ENCODE measurements around the gene PHC1. TPM values are rescaled to one million over a fixed set of nuclear protein-coding genes. Genes with fewer than 3 reads are reported as not detected.
"Not testable (repeated sequence)": the region's sequence is repeated elsewhere in the genome, so short reads cannot be mapped to it uniquely, and the experiment has no call there.

PHC1 gene
- total RNA-seq, 3 donors from 2014 or later = 7.5 to 49.3 (median 11.2) TPM

DNA sequence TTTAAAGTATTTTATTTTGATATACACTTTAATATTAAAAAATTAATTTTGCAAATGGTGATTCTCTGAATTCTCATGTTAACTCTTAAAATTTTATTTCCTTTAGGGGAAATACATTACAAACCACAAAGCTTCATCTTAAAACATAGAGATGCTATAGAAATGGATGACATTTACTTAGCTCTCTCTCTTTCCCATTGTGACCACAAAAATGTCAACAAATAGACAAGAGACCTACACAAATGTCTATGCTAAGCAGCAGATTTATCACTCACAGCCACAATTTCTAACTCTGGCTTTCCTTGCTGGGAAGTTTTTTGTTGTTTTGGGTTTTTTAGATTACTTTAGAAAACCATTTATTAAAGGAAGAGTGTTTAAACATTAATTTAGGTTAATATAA is 19.9 kb upstream of the PHC1 start:
- no peak for DNase-seq
- TF ChIP-seq, protein P1, sequence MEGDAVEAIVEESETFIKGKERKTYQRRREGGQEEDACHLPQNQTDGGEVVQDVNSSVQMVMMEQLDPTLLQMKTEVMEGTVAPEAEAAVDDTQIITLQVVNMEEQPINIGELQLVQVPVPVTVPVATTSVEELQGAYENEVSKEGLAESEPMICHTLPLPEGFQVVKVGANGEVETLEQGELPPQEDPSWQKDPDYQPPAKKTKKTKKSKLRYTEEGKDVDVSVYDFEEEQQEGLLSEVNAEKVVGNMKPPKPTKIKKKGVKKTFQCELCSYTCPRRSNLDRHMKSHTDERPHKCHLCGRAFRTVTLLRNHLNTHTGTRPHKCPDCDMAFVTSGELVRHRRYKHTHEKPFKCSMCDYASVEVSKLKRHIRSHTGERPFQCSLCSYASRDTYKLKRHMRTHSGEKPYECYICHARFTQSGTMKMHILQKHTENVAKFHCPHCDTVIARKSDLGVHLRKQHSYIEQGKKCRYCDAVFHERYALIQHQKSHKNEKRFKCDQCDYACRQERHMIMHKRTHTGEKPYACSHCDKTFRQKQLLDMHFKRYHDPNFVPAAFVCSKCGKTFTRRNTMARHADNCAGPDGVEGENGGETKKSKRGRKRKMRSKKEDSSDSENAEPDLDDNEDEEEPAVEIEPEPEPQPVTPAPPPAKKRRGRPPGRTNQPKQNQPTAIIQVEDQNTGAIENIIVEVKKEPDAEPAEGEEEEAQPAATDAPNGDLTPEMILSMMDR (IDR thresholded peaks at IDR 0.05) = no peak
- intact Hi-C loops (cut with DNase I, micrococcal nuclease) = loop anchor here in 1 of 2 donors (10.0 kb wide), 1 partner anchor 210 kb away; no protein-coding TSS in a partner anchor
- Histone ChIP-seq H3K36me3 (ENCODE audit: low read depth) (no peaks in the 10 kb centered on the region), H3K9me3 (no peaks in the 10 kb centered on the region), H3K4me3 (no peak overlapping the region), H3K4me1 (ENCODE audit: low read depth) (no peaks in the 10 kb centered on the region)
- no peak for ATAC-seq

- DNase-seq = no peak
- TF ChIP-seq, protein P1 (IDR thresholded peaks at IDR 0.05) = no peak
- intact Hi-C loops (cut with DNase I, micrococcal nuclease) = loop anchor here in 1 of 2 donors (10.0 kb wide), 1 partner anchor 210 kb away; no protein-coding TSS in a partner anchor
- Histone ChIP-seq H3K4me3 (no peak overlapping the region), H3K9me3 (no peaks in the 10 kb centered on the region), H3K4me1 (ENCODE audit: low read depth) (no peaks in the 10 kb centered on the region), H3K36me3 (ENCODE audit: low read depth) (no peaks in the 10 kb centered on the region)
- no peak for ATAC-seq
Observed at GRCh38 chr12:8894986-8895385, 19.3 kb upstream of the PHC1 start.

DNA sequence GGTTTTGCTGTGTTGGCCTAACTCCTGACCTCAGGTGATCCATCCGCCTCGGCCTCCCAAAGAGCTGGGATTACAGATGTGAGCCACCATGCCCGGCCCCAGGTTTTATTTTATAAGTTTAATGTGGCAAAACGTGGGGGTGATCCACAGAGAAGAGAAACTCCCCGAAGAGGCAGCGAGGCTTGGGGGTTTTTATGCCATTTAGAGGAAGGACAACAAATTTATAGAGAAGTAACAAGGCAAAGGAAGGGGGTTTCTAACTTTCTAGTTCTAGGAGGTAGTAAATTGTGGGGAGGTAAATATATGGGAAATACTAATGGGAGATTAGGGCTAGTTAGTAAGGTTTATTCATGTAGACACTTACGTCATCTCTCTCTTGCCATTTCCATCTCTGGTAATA is 17.2 kb upstream of the PHC1 start:
- ATAC-seq (no peak), DNase-seq (no peak)
- Histone ChIP-seq H3K36me3 (ENCODE audit: low read depth) (no peaks in the 10 kb centered on the region), H3K4me3 (no peak overlapping the region), H3K9me3 (no peaks in the 10 kb centered on the region), H3K4me1 (ENCODE audit: low read depth) (no peaks in the 10 kb centered on the region)
- TF ChIP-seq, protein P1 (IDR thresholded peaks at IDR 0.05) = no peak
- intact Hi-C loops (cut with DNase I, micrococcal nuclease) = loop anchor here in 1 of 2 donors (10.0 kb wide), 1 partner anchor 212 kb away; no protein-coding TSS in a partner anchor

- TF ChIP-seq, protein P1 (IDR thresholded peaks at IDR 0.05) = no peak
- Histone ChIP-seq H3K36me3 (ENCODE audit: low read depth) (no peaks in the 10 kb centered on the region), H3K9me3 (no peaks in the 10 kb centered on the region), H3K4me3 (no peak overlapping the region), H3K4me1 (ENCODE audit: low read depth) (no peaks in the 10 kb centered on the region)
- ATAC-seq (no peak), DNase-seq (no peak)
- intact Hi-C loops (cut with DNase I, micrococcal nuclease) = loop anchor here in 1 of 2 donors (10.0 kb wide), 1 partner anchor 215 kb away; no protein-coding TSS in a partner anchor
Observed at GRCh38 chr12:8899830-8900229, 14.5 kb upstream of the PHC1 start.

DNA sequence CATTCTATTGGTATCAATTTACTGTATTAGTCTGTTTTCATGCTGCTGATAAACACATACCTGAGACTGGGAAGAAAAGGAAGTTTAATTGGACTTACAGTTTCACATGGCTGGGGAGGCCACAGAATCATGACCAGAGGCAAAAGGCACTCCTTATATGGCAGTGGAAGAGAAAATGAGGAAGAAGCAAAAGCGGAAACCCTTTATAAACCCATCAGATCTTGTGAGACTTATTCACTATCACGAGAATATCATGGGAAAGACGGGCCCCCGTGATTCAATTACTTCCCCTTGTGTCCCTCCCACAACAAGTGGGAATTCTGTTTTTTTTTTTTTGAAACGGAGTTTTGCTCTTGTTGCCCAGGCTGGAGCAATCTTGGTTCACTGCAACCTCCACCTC is 11.6 kb upstream of the PHC1 start:
- H3K9me3 ChIP-seq; intact Hi-C loops (cut with DNase I, micrococcal nuclease); H3K4me3 ChIP-seq; H3K4me1 ChIP-seq (ENCODE audit: low read depth); ATAC-seq; H3K36me3 ChIP-seq (ENCODE audit: low read depth): not testable (repeated sequence)
- DNase-seq = peak in 1 of 3 donors; percentile 21

GRCh38 chr12:8903646-8904045 is 10.7 kb upstream of the PHC1 start:
- no peaks in the 10 kb centered on the region for H3K4me1 ChIP-seq (ENCODE audit: low read depth)
- no peaks in the 10 kb centered on the region for H3K36me3 ChIP-seq (ENCODE audit: low read depth)
- H3K9me3 ChIP-seq = no peaks in the 10 kb centered on the region
- no peak for DNase-seq
- H3K4me3 ChIP-seq = no peak overlapping the region
- TF ChIP-seq, protein P1 (IDR thresholded peaks at IDR 0.05) = no peak
- intact Hi-C loops (cut with DNase I, micrococcal nuclease) = no loop called here
- ATAC-seq = no peak

All from mucosa of descending colon (tissue), 3 donors.